Stimulated activated memory B cell treated with anti-CD40 and anti-IgM and Interleukin-4, amounts not matched to agents 10 μg/mL and 1 μg/mL and 100 μg/mL, for 72 hours (primary cell): Measurements from ENCODE around the gene IMMP2L.
"Not testable (repeated sequence)": the region's sequence is repeated elsewhere in the genome, so short reads cannot be mapped to it uniquely, and the experiment has no call there.

ENCODE experiments used
- ATAC-seq: fragments of 150-1000 bp; cut with Tn5 transposase; 2 replicates; pipeline ENCODE4 v1.10.0; 2021
- H3K27ac Mint-ChIP-seq: one replicate; pipeline ENCODE4 v1.8.0; 2022; ENCODE audit warnings: mild to moderate bottlenecking, mixed read lengths
- H3K27me3 Mint-ChIP-seq: one replicate; pipeline ENCODE4 v1.8.0; 2022; ENCODE audit warnings: mixed read lengths
- H3K36me3 Mint-ChIP-seq: one replicate; pipeline ENCODE4 v1.8.0; 2022; ENCODE audit warnings: mixed read lengths
- H3K4me1 Mint-ChIP-seq: one replicate; pipeline ENCODE4 v1.8.0; 2022; ENCODE audit warnings: mixed read lengths
- H3K4me3 Mint-ChIP-seq: one replicate; pipeline ENCODE4 v1.8.0; 2022; ENCODE audit warnings: mild to moderate bottlenecking, moderate library complexity, mixed read lengths
- H3K9me3 Mint-ChIP-seq: one replicate; pipeline ENCODE4 v1.8.0; 2022; ENCODE audit warnings: mixed read lengths

Gene IMMP2L

GRCh38 chr7:111501799-111502198, 60.5 kb downstream of the IMMP2L start:
- not testable (repeated sequence) for ATAC-seq, H3K9me3 Mint-ChIP-seq, H3K27ac Mint-ChIP-seq, H3K27me3 Mint-ChIP-seq, H3K4me3 Mint-ChIP-seq, H3K4me1 Mint-ChIP-seq
- peaks cover 33% of the 10 kb centered on the region for H3K36me3 Mint-ChIP-seq

GRCh38 chr7:111499027-111499426, 63.3 kb downstream of the IMMP2L start:
- Mint-ChIP-seq H3K27me3 (no peaks in the 10 kb centered on the region), H3K36me3 (peaks cover 28% of the 10 kb centered on the region), H3K4me1 (no peaks in the 10 kb centered on the region), H3K27ac (no peak overlapping the region), H3K9me3 (peaks cover 3% of the 10 kb centered on the region), H3K4me3 (no peak overlapping the region)
- ATAC-seq: no peak

- H3K27ac Mint-ChIP-seq: no peak overlapping the region
- H3K9me3 Mint-ChIP-seq: peaks cover 3% of the 10 kb centered on the region
- no peak overlapping the region for H3K4me3 Mint-ChIP-seq
- H3K36me3 Mint-ChIP-seq: peaks cover 28% of the 10 kb centered on the region
- no peaks in the 10 kb centered on the region for H3K27me3 Mint-ChIP-seq
- H3K4me1 Mint-ChIP-seq: no peaks in the 10 kb centered on the region
- no peak for ATAC-seq
Observed at GRCh38 chr7:111498391-111499007, 63.8 kb downstream of the IMMP2L start.

GRCh38 chr7:111495173-111495810, 67.0 kb downstream of the IMMP2L start:
- Mint-ChIP-seq H3K27me3 (no peaks in the 10 kb centered on the region), H3K36me3 (peaks cover 16% of the 10 kb centered on the region), H3K9me3 (no peaks in the 10 kb centered on the region), H3K4me1 (peaks cover 13% of the 10 kb centered on the region), H3K27ac (no peak overlapping the region), H3K4me3 (no peak overlapping the region)
- ATAC-seq: no peak

GRCh38 chr7:111492234-111492633, 70.1 kb downstream of the IMMP2L start:
- no peak overlapping the region for H3K27ac Mint-ChIP-seq

GRCh38 chr7:111486472-111487142, 75.7 kb downstream of the IMMP2L start:
- H3K9me3 Mint-ChIP-seq: no peaks in the 10 kb centered on the region
- H3K4me1 Mint-ChIP-seq: peaks cover 4% of the 10 kb centered on the region
- H3K27ac Mint-ChIP-seq: no peak overlapping the region
- no peak for ATAC-seq
- H3K36me3 Mint-ChIP-seq: peaks cover 20% of the 10 kb centered on the region
- H3K4me3 Mint-ChIP-seq: no peak overlapping the region
- H3K27me3 Mint-ChIP-seq: no peaks in the 10 kb centered on the region

More at GRCh38 chr7:111492234-111492633, 70.1 kb downstream of the IMMP2L start:
- Mint-ChIP-seq H3K36me3 (peaks cover 11% of the 10 kb centered on the region), H3K4me1 (peaks cover 13% of the 10 kb centered on the region), H3K4me3 (no peak overlapping the region), H3K9me3 (no peaks in the 10 kb centered on the region), H3K27me3 (no peaks in the 10 kb centered on the region)
- ATAC-seq: no peak

GRCh38 chr7:111485701-111486380, 76.5 kb downstream of the IMMP2L start:
- Mint-ChIP-seq H3K4me3 (no peak overlapping the region), H3K36me3 (peaks cover 27% of the 10 kb centered on the region), H3K27me3 (no peaks in the 10 kb centered on the region), H3K4me1 (no peaks in the 10 kb centered on the region), H3K9me3 (no peaks in the 10 kb centered on the region), H3K27ac (no peak overlapping the region)
- ATAC-seq: no peak

GRCh38 chr7:111483078-111483477, 79.2 kb downstream of the IMMP2L start:
- Mint-ChIP-seq H3K4me3 (no peak overlapping the region), H3K27me3 (no peaks in the 10 kb centered on the region), H3K9me3 (peaks cover 2% of the 10 kb centered on the region), H3K36me3 (peaks cover 30% of the 10 kb centered on the region), H3K4me1 (no peaks in the 10 kb centered on the region), H3K27ac (no peak overlapping the region)
- no peak for ATAC-seq

- ATAC-seq: no peak
- Mint-ChIP-seq H3K4me1 (no peaks in the 10 kb centered on the region), H3K9me3 (peaks cover 2% of the 10 kb centered on the region), H3K36me3 (peaks cover 61% of the 10 kb centered on the region), H3K27ac (no peak overlapping the region), H3K27me3 (no peaks in the 10 kb centered on the region), H3K4me3 (no peak overlapping the region)
Observed at GRCh38 chr7:111477462-111478225, 84.6 kb downstream of the IMMP2L start.

GRCh38 chr7:111476586-111477293, 85.6 kb downstream of the IMMP2L start:
- Mint-ChIP-seq H3K4me3 (no peak overlapping the region), H3K9me3 (peaks cover 2% of the 10 kb centered on the region), H3K36me3 (peaks cover 57% of the 10 kb centered on the region), H3K4me1 (no peaks in the 10 kb centered on the region), H3K27me3 (no peaks in the 10 kb centered on the region), H3K27ac (no peak overlapping the region)
- no peak for ATAC-seq

- H3K27ac Mint-ChIP-seq: no peak overlapping the region
- H3K9me3 Mint-ChIP-seq: peaks cover 2% of the 10 kb centered on the region
- no peaks in the 10 kb centered on the region for H3K27me3 Mint-ChIP-seq
- H3K4me3 Mint-ChIP-seq: no peak overlapping the region
- ATAC-seq: no peak
- no peaks in the 10 kb centered on the region for H3K4me1 Mint-ChIP-seq
- peaks cover 52% of the 10 kb centered on the region for H3K36me3 Mint-ChIP-seq
Observed at GRCh38 chr7:111475959-111476358, 86.3 kb downstream of the IMMP2L start.

GRCh38 chr7:111475419-111475748, 86.9 kb downstream of the IMMP2L start:
- no peak overlapping the region for H3K4me3 Mint-ChIP-seq
- H3K4me1 Mint-ChIP-seq: no peaks in the 10 kb centered on the region
- peaks cover 2% of the 10 kb centered on the region for H3K9me3 Mint-ChIP-seq
- H3K27me3 Mint-ChIP-seq: no peaks in the 10 kb centered on the region
- peaks cover 52% of the 10 kb centered on the region for H3K36me3 Mint-ChIP-seq
- ATAC-seq: no peak
- no peak overlapping the region for H3K27ac Mint-ChIP-seq

- Mint-ChIP-seq H3K27ac (no peak overlapping the region), H3K4me1 (no peaks in the 10 kb centered on the region), H3K36me3 (peaks cover 52% of the 10 kb centered on the region), H3K9me3 (peaks cover 2% of the 10 kb centered on the region), H3K4me3 (no peak overlapping the region), H3K27me3 (no peaks in the 10 kb centered on the region)
- no peak for ATAC-seq
Observed at GRCh38 chr7:111474723-111475418, 87.4 kb downstream of the IMMP2L start.
